ENCODE results near the gene EDIL3.
A peak's percentile ranks its signal among the peaks of the same experiment; 100 is the strongest.

The EDIL3 gene

GRCh38 chr5:83946516-83946915, 438.2 kb downstream of the EDIL3 start:
- DNase-seq = no peak

- no peak for DNase-seq
Measured at GRCh38 chr5:83942155-83942554, 442.5 kb downstream of the EDIL3 start.

- no peak for DNase-seq
Measured at GRCh38 chr5:83937837-83938236, 446.8 kb downstream of the EDIL3 start.

GRCh38 chr5:83931969-83932368, 452.7 kb downstream of the EDIL3 start:
- DNase-seq = no peak

- peak; percentile 5 for DNase-seq
Measured at GRCh38 chr5:83927140-83927733, 457.4 kb downstream of the EDIL3 start.

- DNase-seq = no peak
Measured at GRCh38 chr5:83925955-83926337, 458.7 kb downstream of the EDIL3 start.

- DNase-seq = no peak
Measured at GRCh38 chr5:83925321-83925954, 459.2 kb downstream of the EDIL3 start.

- no peak for DNase-seq
Measured at GRCh38 chr5:83924891-83925290, 459.8 kb downstream of the EDIL3 start.

- no peak for DNase-seq
Measured at GRCh38 chr5:83924171-83924570, 460.5 kb downstream of the EDIL3 start.

- DNase-seq = no peak
Measured at GRCh38 chr5:83922699-83923098, 462.0 kb downstream of the EDIL3 start.

- no peak for DNase-seq
Measured at GRCh38 chr5:83921666-83922193, 462.9 kb downstream of the EDIL3 start.

- no peak for DNase-seq
Measured at GRCh38 chr5:83919071-83920041, 465.3 kb downstream of the EDIL3 start.

- DNase-seq = no peak
Measured at GRCh38 chr5:83917261-83917908, 467.3 kb downstream of the EDIL3 start.

GRCh38 chr5:83914662-83915418, 469.8 kb downstream of the EDIL3 start:
- no peak for DNase-seq

- DNase-seq = no peak
Measured at GRCh38 chr5:83914199-83914598, 470.5 kb downstream of the EDIL3 start.

- DNase-seq = no peak
Measured at GRCh38 chr5:83913593-83913992, 471.1 kb downstream of the EDIL3 start.

- DNase-seq = no peak
Measured at GRCh38 chr5:83911367-83911919, 473.2 kb downstream of the EDIL3 start.

GRCh38 chr5:83900306-83900705, 484.4 kb downstream of the EDIL3 start:
- no peak for DNase-seq

GRCh38 chr5:83899326-83899970, 485.2 kb downstream of the EDIL3 start:
- no peak for DNase-seq

- DNase-seq = no peak
Measured at GRCh38 chr5:83895860-83896259, 488.8 kb downstream of the EDIL3 start.

- no peak for DNase-seq
Measured at GRCh38 chr5:83891261-83891660, 493.4 kb downstream of the EDIL3 start.

Measured in NCI-H1048 (cell line).